ENCODE results near the gene PSMB5.

- TF ChIP-seq POLR2AphosphoS5 (IDR thresholded peaks at IDR 0.05; ENCODE audit: low read depth, low read length) = no peak
- no peak for TF ChIP-seq REST (IDR thresholded peaks at IDR 0.05; ENCODE audit: insufficient read depth in 1 of 2, low read depth in 2 of 2, low read length in 2 of 2)
These were observed 33.4 kb upstream of the PSMB5 start for GRCh38 chr14:23067847-23068788.

Data from PFSK-1 (cell line).